Astrocyte of the spinal cord (primary cell): ENCODE data around the gene SAPCD2.
"Not testable (repeated sequence)": the region's sequence is repeated elsewhere in the genome, so short reads cannot be mapped to it uniquely, and the experiment has no call there.

Source experiments
- DNase-seq: peaks from one replicate; pipeline ENCODE4 v3.0.0; 2011; ENCODE audit warnings: low read depth, low spot score
- H3K4me3 ChIP-seq: 2 replicates; pipeline ENCODE4 v1.5.1; 2011; ENCODE audit warnings: low read depth, mild to moderate bottlenecking, low read length, moderate library complexity
- in situ Hi-C: cut with HindIII; loops from 2 replicates; pipeline ENCODE4 v1.10.0; 2017; ENCODE audit warnings: low sequenced_read_pairs
- TF ChIP-seq, protein P1 (sequence below): IDR thresholded peaks from 2 replicates; pipeline ENCODE4 v1.5.1; 2012; ENCODE audit warnings: low read depth, mild to moderate bottlenecking, low read length, inconsistent platforms

The SAPCD2 gene

DNA sequence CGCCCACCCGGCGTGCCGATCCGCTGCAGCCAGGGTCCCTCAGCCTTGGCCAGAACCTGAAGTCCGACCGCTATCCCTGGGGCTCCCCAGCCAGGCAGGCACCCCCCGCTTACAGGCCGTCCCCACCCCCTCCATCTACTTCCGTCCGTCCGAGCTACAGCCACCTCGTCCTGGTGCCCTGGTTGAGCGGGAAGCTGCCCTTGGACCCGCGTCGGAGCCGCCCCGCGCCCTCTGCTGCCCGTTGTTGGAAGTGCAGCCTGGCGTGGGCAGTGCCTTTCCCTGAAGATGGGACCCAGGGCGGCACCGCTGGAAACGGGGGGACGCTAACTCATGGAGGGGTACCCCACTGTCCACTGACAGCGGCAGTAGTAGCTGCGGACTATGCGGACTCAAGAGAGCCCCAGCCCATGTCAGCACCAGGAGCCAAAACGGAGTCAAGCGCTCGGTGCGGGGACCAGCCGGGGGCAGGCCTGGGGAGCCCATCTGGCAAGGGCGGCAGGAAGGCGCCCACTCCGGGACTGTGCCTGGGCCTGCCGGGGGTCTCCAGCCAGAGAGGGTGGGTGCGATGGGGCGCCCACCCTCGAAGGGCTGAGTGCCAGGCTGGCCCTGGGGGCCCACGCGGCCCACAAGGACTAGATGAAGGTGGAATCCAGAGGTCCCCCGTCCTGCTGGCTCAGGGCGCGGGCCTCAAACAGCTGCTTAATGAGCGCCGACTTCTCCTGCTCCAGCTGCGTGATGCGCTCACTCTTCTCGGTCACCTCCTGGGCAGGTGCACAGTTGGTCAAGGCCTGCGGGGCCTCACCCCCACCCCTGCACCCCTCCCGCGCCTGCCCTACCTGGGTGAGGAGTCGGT lies 6.1 kb downstream of the SAPCD2 start:
- no peak for DNase-seq
- TF ChIP-seq, protein P1, sequence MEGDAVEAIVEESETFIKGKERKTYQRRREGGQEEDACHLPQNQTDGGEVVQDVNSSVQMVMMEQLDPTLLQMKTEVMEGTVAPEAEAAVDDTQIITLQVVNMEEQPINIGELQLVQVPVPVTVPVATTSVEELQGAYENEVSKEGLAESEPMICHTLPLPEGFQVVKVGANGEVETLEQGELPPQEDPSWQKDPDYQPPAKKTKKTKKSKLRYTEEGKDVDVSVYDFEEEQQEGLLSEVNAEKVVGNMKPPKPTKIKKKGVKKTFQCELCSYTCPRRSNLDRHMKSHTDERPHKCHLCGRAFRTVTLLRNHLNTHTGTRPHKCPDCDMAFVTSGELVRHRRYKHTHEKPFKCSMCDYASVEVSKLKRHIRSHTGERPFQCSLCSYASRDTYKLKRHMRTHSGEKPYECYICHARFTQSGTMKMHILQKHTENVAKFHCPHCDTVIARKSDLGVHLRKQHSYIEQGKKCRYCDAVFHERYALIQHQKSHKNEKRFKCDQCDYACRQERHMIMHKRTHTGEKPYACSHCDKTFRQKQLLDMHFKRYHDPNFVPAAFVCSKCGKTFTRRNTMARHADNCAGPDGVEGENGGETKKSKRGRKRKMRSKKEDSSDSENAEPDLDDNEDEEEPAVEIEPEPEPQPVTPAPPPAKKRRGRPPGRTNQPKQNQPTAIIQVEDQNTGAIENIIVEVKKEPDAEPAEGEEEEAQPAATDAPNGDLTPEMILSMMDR = peak; percentile 97
- in situ Hi-C loops = no loop called here
- no peak overlapping the region for H3K4me3 ChIP-seq

DNA sequence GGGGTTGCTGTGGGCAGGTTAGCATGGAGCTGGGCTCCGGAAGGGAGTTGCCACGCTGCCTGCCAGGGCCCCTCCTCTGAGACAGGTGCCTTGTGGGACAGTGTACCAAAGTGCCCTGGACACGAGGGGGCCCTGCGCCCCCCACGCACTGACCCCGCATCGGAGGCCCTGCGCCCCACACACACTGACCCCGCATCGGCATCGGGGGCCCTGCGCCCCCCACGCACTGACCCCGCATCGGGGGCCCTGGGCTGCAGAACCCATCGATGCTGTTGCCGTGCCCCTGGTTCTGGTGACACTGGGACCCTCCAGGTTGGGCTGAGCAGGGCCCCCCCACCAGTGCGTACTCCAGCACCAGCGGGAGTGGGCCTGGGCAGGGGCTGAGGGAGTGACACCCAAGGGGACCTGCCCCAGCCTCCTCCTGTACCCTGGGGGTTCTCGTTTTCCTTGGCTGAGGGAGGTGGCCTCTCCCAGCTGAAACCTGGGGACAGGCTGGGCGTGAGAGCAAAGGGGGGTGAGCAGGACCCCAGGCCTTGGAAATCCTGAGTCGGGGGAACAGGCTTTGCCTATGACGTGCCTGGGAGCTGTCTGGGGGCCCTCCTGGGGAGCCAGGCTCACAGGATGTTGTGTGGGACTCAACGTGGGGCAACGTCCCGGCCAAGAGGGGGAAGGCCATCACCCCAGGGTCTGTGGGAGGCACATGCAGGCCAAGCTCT lies 6.9 kb downstream of the SAPCD2 start:
- TF ChIP-seq, protein P1 = no peak
- in situ Hi-C loops = no loop called here
- no peak for DNase-seq
- H3K4me3 ChIP-seq = no peak overlapping the region

DNA sequence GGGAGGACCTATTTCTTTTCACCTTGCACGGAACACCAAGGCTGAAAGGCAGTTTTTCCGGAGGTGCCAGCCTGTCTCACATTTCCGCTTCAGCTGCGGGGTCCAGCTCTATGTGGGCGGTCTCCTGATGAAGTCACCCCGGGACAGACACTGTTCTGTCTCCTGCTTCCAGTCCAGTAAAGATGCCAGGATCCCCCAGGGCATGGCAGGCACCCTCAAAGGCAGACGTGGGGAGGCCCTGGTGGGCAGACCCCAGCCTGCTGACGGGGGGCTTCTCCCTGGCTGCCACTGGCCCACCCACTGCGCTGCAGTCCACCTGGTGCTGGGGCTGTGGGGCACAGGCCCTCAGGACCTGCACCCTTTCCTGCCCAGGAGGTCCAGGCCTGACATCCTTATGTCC lies 7.6 kb downstream of the SAPCD2 start:
- in situ Hi-C loops, H3K4me3 ChIP-seq, DNase-seq: not testable (repeated sequence)

DNA sequence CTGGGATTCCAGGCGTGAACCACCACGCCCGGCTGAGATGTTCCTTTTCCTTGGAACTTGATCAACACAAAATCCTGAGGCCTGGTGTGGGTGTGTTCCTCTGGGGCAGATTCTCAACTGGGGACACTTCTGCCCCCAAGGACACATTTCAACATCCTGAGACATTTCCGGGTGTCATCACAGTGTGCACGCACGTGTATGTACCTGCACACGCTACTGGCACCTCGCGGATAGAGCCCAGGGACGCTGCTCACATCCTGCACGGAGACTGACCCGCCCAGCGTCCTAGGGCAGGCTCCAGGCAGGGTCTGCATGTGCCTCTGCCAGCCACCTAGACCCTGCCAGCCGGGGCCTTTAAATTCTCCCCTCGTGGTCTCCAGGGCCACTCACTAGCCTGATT lies 8.0 kb downstream of the SAPCD2 start:
- in situ Hi-C loops = no loop called here
- DNase-seq = no peak
- no peak overlapping the region for H3K4me3 ChIP-seq
- TF ChIP-seq, protein P1 = no peak

DNA sequence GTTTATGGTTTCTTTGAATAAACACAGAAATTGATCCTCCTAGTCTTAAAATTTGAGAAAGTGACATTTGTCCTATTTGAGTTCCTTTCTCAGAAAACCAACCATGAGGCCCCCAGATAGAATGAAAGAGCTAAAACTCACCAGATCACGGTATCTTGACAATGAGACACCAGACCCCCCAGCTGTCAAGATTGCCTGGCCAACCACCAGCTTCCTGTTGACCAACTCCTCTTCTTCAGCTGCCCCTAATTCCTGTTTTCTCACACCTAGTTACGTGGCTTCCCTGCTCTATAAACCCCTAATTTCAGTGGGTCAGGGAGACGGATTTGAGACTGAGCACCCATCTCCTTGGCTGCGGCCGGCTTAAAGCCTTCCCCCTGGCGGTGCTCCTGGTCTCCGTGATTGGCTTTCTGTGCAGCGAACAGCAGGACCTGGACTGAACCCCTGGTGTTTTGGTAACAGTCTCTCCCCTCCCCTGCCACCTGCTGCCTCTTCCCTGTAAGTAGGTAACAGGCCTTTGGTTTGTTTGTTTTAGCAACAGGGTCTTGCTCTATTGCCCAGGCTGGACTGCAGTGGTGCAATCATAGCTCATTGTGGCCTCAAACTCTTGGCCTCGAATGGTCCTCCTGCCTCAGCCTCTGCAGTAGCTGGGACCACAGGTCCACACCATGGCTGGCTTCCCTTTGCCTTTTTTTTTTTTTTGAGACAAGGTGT lies 11.7 kb downstream of the SAPCD2 start:
- no peak overlapping the region for H3K4me3 ChIP-seq
- TF ChIP-seq, protein P1 = no peak
- no peak for DNase-seq
- in situ Hi-C loops = no loop called here

DNA sequence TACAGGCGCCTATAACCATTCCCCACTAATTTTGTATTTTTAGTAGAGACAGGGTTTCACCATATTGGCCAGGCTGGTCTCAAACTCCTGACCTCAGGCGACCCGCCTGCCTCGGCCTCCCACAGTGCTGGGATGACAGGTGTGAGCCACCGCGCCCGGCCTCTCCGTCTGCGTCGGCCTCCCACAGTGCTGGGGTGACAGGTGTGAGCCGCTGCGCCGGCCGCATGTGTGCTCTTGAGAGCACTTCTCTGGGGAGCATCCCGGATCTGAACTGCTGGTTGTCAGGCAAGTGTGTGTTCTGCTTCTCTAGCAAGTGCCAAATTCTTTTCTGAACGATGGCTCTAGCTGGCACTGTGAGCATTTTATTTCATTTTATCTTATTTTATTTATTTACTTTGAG lies 12.8 kb downstream of the SAPCD2 start:
- no peak for DNase-seq
- TF ChIP-seq, protein P1 = no peak
- in situ Hi-C loops = no loop called here
- H3K4me3 ChIP-seq = no peak overlapping the region
